Activated CD4-positive, alpha-beta T cell treated with anti-CD3 and anti-CD28 coated beads, Interleukin-2, amount 10 ng/mL, durations not matched to agents 24 days and 14 days (primary cell): ENCODE results near the gene EN2. TPM values are rescaled to one million over a fixed set of nuclear protein-coding genes. Genes with fewer than 3 reads are reported as not detected.

ENCODE experiments used
- DNase-seq: peaks from one replicate; pipeline ENCODE4 v3.0.0; 2022
- H3K27ac Mint-ChIP-seq: one replicate; pipeline ENCODE4 v1.8.0; 2022; ENCODE audit warnings: mild to moderate bottlenecking, mixed read lengths
- H3K27me3 Mint-ChIP-seq: one replicate; pipeline ENCODE4 v1.8.0; 2022; ENCODE audit warnings: mixed read lengths
- H3K36me3 Mint-ChIP-seq: one replicate; pipeline ENCODE4 v1.8.0; 2022; ENCODE audit warnings: low read depth, mild to moderate bottlenecking, mixed read lengths
- H3K4me1 Mint-ChIP-seq: one replicate; pipeline ENCODE4 v1.8.0; 2021; ENCODE audit warnings: mixed read lengths
- H3K4me3 Mint-ChIP-seq: one replicate; pipeline ENCODE4 v1.8.0; 2022; ENCODE audit warnings: mild to moderate bottlenecking, moderate library complexity, mixed read lengths
- H3K9me3 Mint-ChIP-seq: one replicate; pipeline ENCODE4 v1.8.0; 2021; ENCODE audit warnings: mixed read lengths
- intact Hi-C: fragments of 100-400 bp; cut with micrococcal nuclease; formaldehyde crosslinking; loops from one replicate; pipeline ENCODE4 v1.15.1; 2023
- total RNA-seq: library from RNA; stranded (reverse); gene quantifications from 2 replicates; pipeline ENCODE4 v1.2.3, GENCODE V29; 2022

The EN2 gene
- total RNA-seq, 1 donor from 2014 or later, result not detected

DNA sequence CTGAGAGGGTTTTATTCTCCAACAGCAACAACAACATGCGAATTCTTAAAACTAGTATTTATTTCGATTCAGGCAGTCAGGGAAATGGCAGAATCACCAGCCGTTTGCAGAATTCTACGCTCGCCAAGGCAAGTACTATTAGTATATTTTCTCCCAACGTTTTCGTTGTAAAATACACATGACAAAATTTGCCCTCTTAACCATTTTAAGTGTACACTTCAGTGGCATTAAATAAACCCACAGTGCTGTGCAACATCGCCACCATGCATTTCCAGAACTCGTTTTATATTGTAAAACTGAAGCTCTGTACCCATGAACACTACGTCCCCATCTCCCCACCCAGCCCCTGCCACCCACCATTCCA lies 10.8 kb downstream of the EN2 start:
- peaks cover 7% of the 10 kb centered on the region for H3K4me1 Mint-ChIP-seq
- intact Hi-C loops, result loop anchor here (1.0 to 5.0 kb wide), 2 partner anchors 39 to 1534 kb away; no protein-coding TSS in a partner anchor
- DNase-seq, result no peak
- no peak overlapping the region for H3K4me3 Mint-ChIP-seq
- H3K36me3 Mint-ChIP-seq, result no peaks in the 10 kb centered on the region
- H3K27ac Mint-ChIP-seq, result no peak overlapping the region
- H3K9me3 Mint-ChIP-seq, result no peaks in the 10 kb centered on the region
- peaks cover 84% of the 10 kb centered on the region for H3K27me3 Mint-ChIP-seq

- Mint-ChIP-seq H3K4me3 (no peak overlapping the region), H3K27me3 (peaks cover 86% of the 10 kb centered on the region), H3K9me3 (no peaks in the 10 kb centered on the region), H3K36me3 (no peaks in the 10 kb centered on the region), H3K4me1 (peaks cover 7% of the 10 kb centered on the region), H3K27ac (no peak overlapping the region)
- intact Hi-C loops, result loop anchor here (1.0 to 5.0 kb wide), 2 partner anchors 38 to 1533 kb away; no protein-coding TSS in a partner anchor
- DNase-seq, result no peak
Observed at GRCh38 chr7:155469311-155470185, 11.6 kb downstream of the EN2 start.

DNA sequence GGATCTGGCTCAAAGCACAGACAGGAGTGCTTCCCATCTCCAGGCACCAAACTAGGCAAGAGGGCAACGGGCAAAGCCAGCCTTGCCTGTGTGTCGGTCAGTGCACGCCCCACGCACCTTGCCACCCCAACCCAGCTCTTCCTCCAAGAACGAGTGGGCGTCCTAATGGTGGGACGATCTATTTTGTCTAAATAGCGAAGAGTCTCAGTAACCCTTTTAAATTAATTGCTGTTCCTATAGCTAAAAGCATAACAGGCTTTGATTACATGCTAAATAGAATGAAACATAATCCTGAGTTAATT lies 12.2 kb downstream of the EN2 start:
- no peak for DNase-seq
- Mint-ChIP-seq H3K4me3 (no peak overlapping the region), H3K27ac (no peak overlapping the region), H3K36me3 (no peaks in the 10 kb centered on the region), H3K9me3 (no peaks in the 10 kb centered on the region), H3K27me3 (peaks cover 85% of the 10 kb centered on the region), H3K4me1 (peaks cover 7% of the 10 kb centered on the region)
- intact Hi-C loops, result no loop called here

DNA sequence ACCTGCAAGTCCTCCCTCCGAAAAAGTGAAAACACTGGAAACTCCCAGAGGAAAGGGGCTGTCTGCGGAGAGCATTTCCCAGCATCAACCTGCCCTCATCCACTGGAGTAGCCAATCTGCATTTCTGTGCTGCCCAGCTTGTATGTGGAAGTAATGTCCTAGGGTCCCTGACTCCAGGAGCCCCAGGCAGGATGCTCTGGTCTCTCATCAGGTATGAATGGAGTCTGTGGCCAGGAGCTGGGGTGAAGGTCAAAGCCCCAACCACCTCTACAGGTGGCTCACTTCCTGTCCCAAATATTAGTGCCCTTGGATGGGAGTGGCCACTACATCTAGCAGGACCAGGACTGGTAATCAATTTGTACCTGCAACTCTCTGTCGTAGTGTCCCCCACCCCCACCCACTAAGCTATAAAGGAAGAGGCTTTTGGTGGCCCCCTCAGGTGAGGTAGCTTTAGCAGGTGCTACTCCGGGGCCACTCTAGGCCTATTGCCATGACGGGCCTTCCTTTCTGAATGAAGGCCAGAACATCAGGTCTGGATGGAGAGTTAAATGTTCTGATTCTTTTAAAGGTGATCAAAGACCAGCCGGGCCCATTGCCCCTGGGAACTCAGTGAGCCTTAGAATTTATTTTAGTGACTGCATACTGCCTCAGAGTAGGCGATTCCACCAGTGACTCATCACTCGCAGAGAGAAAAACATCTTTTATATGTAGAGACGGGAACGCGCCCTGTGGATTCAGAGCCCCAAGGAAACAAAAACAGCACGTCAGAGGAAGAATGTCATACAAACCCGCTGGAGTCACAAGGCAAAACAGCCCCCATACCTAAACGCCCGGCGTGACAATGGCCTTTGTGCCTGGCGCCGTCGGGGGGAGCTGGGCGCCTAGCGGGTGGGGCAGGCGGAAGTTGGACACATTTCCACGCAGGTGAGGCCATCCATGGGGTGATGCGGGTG lies 13.0 kb downstream of the EN2 start:
- Mint-ChIP-seq H3K27me3 (peaks cover 82% of the 10 kb centered on the region), H3K4me1 (peaks cover 7% of the 10 kb centered on the region), H3K4me3 (peak overlapping the region; percentile 3), H3K9me3 (peaks cover under 1% of the 10 kb centered on the region), H3K27ac (no peak overlapping the region), H3K36me3 (no peaks in the 10 kb centered on the region)
- intact Hi-C loops, result no loop called here
- DNase-seq, result no peak

GRCh38 chr7:155471718-155472117 lies 13.8 kb downstream of the EN2 start:
- Mint-ChIP-seq H3K27me3 (peaks cover 85% of the 10 kb centered on the region), H3K4me3 (no peak overlapping the region), H3K9me3 (peaks cover 7% of the 10 kb centered on the region), H3K4me1 (peaks cover 7% of the 10 kb centered on the region), H3K27ac (no peak overlapping the region), H3K36me3 (no peaks in the 10 kb centered on the region)
- intact Hi-C loops, result no loop called here
- no peak for DNase-seq

DNA sequence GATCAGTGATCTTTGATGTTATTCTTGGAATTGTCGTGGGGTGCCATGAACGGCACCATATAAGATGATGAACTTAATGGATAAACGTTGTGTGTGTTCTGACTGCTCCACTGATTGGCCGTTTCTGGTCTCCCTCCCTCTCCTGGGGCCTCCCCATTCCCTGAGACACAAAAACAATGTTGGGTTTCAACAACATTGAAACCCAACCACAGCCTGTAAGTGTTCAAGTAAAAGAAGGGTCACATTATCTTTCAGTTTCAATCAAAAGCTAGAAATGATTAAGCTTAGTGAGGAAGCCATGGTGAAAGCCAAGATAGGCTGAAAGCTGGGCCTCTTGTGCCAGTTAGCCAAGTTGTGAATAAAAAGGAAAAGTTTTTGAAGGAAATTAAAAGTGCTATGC lies 19.5 kb downstream of the EN2 start:
- no peak overlapping the region for H3K4me3 Mint-ChIP-seq
- peak overlapping the region; percentile 59 for H3K27ac Mint-ChIP-seq

DNA sequence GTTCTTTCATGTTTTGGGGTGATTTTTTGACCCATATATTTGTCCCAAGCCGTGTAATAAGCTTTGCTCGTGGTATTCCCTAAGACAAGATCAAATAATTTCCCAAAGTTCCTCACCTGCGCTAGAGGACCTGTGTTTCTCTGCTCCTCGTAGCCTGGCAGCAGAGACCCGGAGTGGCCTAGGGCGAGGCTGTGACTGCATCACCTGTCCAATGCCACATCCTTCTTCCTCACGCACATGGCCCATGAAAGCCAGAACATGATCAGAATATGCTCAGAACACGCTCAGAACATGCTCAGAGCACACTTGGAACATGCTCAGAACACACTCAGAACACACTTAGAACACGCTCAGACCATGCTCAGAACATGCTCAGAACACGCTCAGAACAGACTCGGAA lies 23.8 kb downstream of the EN2 start:
- Mint-ChIP-seq H3K36me3 (no peaks in the 10 kb centered on the region), H3K27me3 (peaks cover 30% of the 10 kb centered on the region), H3K9me3 (peaks cover 4% of the 10 kb centered on the region), H3K4me1 (peaks cover 8% of the 10 kb centered on the region), H3K4me3 (no peak overlapping the region), H3K27ac (no peak overlapping the region)
- intact Hi-C loops, result no loop called here
- DNase-seq, result no peak

More for the DNA sequence above, 19.5 kb downstream of the EN2 start:
- Mint-ChIP-seq H3K9me3 (peaks cover 11% of the 10 kb centered on the region), H3K36me3 (no peaks in the 10 kb centered on the region), H3K27me3 (peaks cover 60% of the 10 kb centered on the region), H3K4me1 (peaks cover 8% of the 10 kb centered on the region)
- intact Hi-C loops, result no loop called here
- no peak for DNase-seq

DNA sequence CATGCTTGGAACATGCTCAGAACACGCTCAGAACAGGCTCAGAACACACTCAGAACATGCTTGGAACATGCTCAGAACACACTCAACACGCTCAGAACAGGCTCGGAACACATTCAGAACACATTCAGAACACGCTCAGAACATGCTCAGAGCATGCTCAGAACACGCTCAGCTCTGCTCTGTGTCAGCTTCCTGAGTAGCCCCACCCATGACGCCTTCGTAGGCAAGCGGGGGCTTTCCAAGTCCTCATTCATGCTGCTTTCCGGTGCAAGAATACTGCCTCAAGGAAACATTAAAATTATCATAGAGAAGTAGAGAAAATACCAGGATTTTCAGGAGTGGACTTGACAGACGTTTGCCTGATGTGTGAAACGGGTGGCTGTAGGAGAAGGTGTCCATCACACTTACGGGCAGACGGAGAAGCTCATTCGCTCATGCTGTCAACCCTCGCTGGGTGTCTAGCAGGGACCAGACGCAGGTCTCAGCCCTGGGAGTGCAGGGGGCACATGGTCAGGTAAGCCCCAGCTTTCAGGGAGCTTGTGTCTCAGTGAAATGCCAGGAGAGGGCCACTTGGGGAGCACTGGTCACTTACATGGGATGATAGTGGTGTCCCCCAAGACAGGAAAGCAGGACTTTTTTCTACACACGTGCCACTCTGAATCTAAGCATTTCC lies 24.7 kb downstream of the EN2 start:
- intact Hi-C loops, result no loop called here
- peak overlapping the region; percentile 16 for H3K27ac Mint-ChIP-seq
- peak overlapping the region; percentile 16 for H3K4me3 Mint-ChIP-seq
- no peak for DNase-seq
- peaks cover 4% of the 10 kb centered on the region for H3K4me1 Mint-ChIP-seq
- no peaks in the 10 kb centered on the region for H3K36me3 Mint-ChIP-seq
- H3K27me3 Mint-ChIP-seq, result peaks cover 26% of the 10 kb centered on the region
- no peaks in the 10 kb centered on the region for H3K9me3 Mint-ChIP-seq

DNA sequence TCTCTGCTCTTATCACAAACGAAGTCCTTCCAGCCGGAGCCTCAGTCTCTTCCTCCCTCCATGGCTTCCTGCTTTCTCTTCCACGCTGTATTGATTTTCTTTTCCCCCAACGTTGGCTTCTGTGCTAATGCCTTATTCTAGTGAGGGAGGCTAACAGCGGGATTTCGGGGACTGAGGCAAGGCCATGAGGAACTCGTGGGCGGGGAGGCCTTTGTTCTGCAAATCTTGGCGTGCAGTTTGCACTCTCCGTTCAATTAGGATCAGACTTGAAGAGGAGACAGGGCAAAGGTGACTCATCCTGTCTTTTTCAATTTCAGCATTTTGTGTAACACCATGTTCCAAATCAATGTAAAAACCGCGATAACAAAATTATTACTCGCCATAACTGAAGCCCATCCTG lies 25.3 kb downstream of the EN2 start:
- Mint-ChIP-seq H3K27ac (peak overlapping the region; percentile 16), H3K4me3 (peak overlapping the region; percentile 9), H3K27me3 (peaks cover 23% of the 10 kb centered on the region), H3K9me3 (no peaks in the 10 kb centered on the region), H3K36me3 (no peaks in the 10 kb centered on the region), H3K4me1 (no peaks in the 10 kb centered on the region)
- DNase-seq, result no peak
- intact Hi-C loops, result no loop called here

- peaks cover 2% of the 10 kb centered on the region for H3K4me1 Mint-ChIP-seq
- no peak overlapping the region for H3K4me3 Mint-ChIP-seq
- no peak for DNase-seq
- H3K27ac Mint-ChIP-seq, result no peak overlapping the region
- H3K36me3 Mint-ChIP-seq, result no peaks in the 10 kb centered on the region
- no peaks in the 10 kb centered on the region for H3K9me3 Mint-ChIP-seq
- peaks cover 24% of the 10 kb centered on the region for H3K27me3 Mint-ChIP-seq
- intact Hi-C loops, result no loop called here
Observed at GRCh38 chr7:155483868-155484325, 26.0 kb downstream of the EN2 start.

- no peak overlapping the region for H3K4me3 Mint-ChIP-seq
- peaks cover 26% of the 10 kb centered on the region for H3K27me3 Mint-ChIP-seq
- no peaks in the 10 kb centered on the region for H3K9me3 Mint-ChIP-seq
- DNase-seq, result no peak
- no peak overlapping the region for H3K27ac Mint-ChIP-seq
- H3K36me3 Mint-ChIP-seq, result no peaks in the 10 kb centered on the region
- intact Hi-C loops, result no loop called here
- peaks cover 6% of the 10 kb centered on the region for H3K4me1 Mint-ChIP-seq
Observed at GRCh38 chr7:155484483-155485399, 26.8 kb downstream of the EN2 start.

DNA sequence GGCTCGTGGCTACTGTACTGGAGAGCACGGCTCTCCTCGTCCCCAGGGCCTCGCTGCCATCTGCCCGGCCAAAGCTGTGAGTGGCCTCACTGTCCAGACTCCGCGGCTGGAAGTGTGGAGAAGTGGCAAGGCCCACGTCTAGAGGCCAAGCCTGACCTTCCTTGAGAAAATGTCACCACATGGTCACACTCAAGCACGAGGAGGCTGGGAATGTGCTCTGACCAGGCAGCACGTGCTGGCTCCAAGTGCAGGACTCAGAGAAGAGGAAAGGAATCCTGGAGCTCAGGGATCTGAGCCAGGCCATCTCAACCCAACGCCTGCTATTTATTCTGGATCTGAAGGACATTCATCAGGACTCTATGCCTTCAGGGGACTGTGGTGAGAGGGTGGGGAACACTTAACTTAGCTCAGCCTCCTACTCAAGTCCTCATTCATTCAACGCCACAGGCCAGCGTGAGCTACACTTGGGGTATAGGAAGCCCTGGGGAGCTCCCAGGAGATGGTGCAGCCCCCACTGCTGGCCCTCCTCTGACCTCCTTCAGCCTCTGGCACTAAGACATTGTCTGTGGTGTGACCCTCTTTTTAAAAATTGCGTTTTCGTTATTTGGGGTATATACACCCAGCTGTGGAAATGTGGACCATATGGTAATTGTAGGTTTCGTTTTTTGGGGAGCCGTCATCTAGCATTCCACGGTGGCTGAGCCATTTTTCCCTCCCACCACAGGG lies 29.0 kb downstream of the EN2 start:
- H3K4me1 Mint-ChIP-seq, result peaks cover 14% of the 10 kb centered on the region
- H3K4me3 Mint-ChIP-seq, result no peak overlapping the region
- H3K9me3 Mint-ChIP-seq, result peaks cover 4% of the 10 kb centered on the region

More for the DNA sequence above, 29.0 kb downstream of the EN2 start:
- intact Hi-C loops, result no loop called here
- no peak overlapping the region for H3K27ac Mint-ChIP-seq
- peaks cover 24% of the 10 kb centered on the region for H3K27me3 Mint-ChIP-seq
- DNase-seq, result no peak
- H3K36me3 Mint-ChIP-seq, result peaks cover 1% of the 10 kb centered on the region
